ENCODE measurements around the gene TSPAN14.

Gene TSPAN14

GRCh38 chr10:80553436-80553835 is 99.3 kb downstream of the TSPAN14 start:
- DNase-seq, result no peak

- DNase-seq, result no peak
Observed at GRCh38 chr10:80554050-80554449, 99.9 kb downstream of the TSPAN14 start.

GRCh38 chr10:80555415-80555814 is 101.3 kb downstream of the TSPAN14 start:
- no peak for DNase-seq

- no peak for DNase-seq
Observed at GRCh38 chr10:80561950-80562349, 107.8 kb downstream of the TSPAN14 start.

GRCh38 chr10:80567292-80567691 is 113.2 kb downstream of the TSPAN14 start:
- no peak for DNase-seq

GRCh38 chr10:80569131-80569895 is 115.2 kb downstream of the TSPAN14 start:
- no peak for DNase-seq

GRCh38 chr10:80571352-80571751 is 117.2 kb downstream of the TSPAN14 start:
- DNase-seq, result no peak

GRCh38 chr10:80579181-80579763 is 125.2 kb downstream of the TSPAN14 start:
- DNase-seq, result no peak

GRCh38 chr10:80579849-80580637 is 125.9 kb downstream of the TSPAN14 start:
- DNase-seq, result no peak

- no peak for DNase-seq
Observed at GRCh38 chr10:80580638-80581468, 126.7 kb downstream of the TSPAN14 start.

GRCh38 chr10:80581469-80581835 is 127.3 kb downstream of the TSPAN14 start:
- DNase-seq, result no peak

GRCh38 chr10:80582286-80582960 is 128.3 kb downstream of the TSPAN14 start:
- DNase-seq, result no peak
